Activated CD4-positive, alpha-beta T cell treated with anti-CD3 and anti-CD28 coated beads, Interleukin-2, amount 50 U/mL, for 16 hours (primary cell): ENCODE measurements around the gene EIF4E2.
"Not testable (repeated sequence)": the region's sequence is repeated elsewhere in the genome, so short reads cannot be mapped to it uniquely, and the experiment has no call there.

Experiments
- DNase-seq: peaks from one replicate; pipeline ENCODE4 v3.0.0-alpha.2; 2020

The EIF4E2 gene

GRCh38 chr2:232522623-232523401 is 27.7 kb upstream of the EIF4E2 start:
- DNase-seq = no peak

DNA sequence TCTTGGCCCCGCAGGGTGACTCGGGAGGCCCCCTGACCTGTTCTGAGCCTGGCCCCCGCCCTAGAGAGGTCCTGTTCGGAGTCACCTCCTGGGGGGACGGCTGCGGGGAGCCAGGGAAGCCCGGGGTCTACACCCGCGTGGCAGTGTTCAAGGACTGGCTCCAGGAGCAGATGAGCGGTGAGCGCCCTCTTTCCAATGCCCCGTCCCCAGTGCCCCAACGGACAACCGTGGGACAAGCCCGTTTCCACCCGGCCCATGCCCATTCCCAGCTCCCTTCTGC is 27.1 kb upstream of the EIF4E2 start:
- DNase-seq = no peak

- DNase-seq = peak; percentile 42
Observed at GRCh38 chr2:232523682-232524597, 26.5 kb upstream of the EIF4E2 start.

GRCh38 chr2:232524771-232525170 is 25.7 kb upstream of the EIF4E2 start:
- no peak for DNase-seq

- no peak for DNase-seq
Observed at GRCh38 chr2:232525199-232525598, 25.3 kb upstream of the EIF4E2 start.

- DNase-seq = no peak
Observed at GRCh38 chr2:232525791-232526371, 24.6 kb upstream of the EIF4E2 start, which contains the start of gene CHRND. TSS of gene CHRND (plus strand) at chr2:232526160. CDS start at chr2:232526216, 56 bp downstream.

DNA sequence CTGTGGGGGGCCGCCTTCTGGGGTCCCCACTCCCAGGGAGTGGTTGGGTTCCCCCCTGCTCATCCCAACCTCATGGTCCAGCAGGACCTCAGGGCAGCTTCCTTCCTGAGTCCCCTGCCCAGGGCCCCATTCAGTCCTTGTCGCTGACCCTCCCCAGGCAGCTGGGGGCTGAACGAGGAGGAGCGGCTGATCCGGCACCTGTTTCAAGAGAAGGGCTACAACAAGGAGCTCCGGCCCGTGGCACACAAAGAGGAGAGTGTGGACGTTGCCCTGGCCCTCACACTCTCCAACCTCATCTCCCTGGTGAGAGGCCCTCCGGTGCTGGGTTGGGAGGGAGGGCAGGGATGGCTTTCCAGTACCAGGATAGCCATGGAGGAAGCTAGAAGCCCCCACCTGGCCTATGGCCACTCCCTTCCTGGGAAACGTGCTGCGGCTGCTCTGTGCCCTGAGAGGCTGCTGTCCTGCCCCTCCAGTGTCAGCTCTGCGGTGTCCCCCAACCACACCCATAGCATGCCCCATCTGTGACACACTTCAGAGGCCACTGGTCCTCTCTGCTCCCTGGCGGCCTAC is 24.0 kb upstream of the EIF4E2 start:
- no peak for DNase-seq

DNA sequence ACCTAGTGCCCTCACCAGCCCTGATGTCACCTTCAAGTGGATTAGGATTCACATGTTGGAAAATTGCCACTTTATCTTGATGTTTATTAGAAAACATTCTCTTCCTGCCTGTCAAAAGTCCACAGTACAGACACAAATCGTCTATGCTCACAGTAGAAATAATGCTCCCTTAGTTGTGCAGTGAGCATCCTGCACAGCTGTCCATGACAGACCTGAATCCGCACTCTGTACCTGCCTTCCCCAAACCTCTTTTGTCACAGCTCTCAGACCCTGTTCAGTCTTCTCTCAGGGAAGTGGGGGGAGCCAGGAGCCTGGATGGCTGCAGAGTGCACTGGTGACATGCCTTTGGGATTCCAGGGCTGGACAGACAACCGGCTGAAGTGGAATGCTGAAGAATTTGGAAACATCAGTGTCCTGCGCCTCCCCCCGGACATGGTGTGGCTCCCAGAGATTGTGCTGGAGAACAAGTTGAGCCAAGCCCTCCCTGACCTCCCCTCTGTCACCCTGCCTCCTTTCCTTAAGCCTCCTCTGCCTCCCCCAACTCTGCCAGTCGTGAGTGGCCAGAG is 22.5 kb upstream of the EIF4E2 start:
- no peak for DNase-seq

GRCh38 chr2:232528746-232529460 is 21.6 kb upstream of the EIF4E2 start:
- DNase-seq = no peak

- no peak for DNase-seq
Observed at GRCh38 chr2:232529806-232530547, 20.5 kb upstream of the EIF4E2 start.

GRCh38 chr2:232530626-232531260 is 19.7 kb upstream of the EIF4E2 start:
- DNase-seq = no peak

GRCh38 chr2:232532419-232532818 is 18.1 kb upstream of the EIF4E2 start:
- DNase-seq = no peak

DNA sequence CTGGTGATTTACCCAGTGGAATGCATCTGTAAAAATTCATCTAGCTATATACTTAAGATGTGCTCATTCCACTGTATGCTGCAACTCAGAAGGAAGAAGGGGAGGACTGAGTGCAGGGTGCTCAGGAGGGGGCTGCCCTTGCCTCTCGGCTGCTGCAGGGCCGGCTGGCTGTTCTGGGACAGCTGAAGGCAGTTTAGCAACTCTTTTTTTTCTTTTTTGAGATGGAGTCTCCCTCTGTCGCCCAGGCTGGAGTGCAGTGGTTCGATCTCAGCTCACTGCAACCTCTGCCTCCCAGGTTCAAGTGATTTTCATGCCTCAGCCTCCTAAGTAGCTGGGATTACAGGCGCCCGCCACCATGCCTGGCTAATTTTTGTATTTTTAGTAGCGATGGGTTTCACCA is 17.7 kb upstream of the EIF4E2 start:
- not testable (repeated sequence) for DNase-seq

- DNase-seq = no peak
Observed at GRCh38 chr2:232533944-232534710, 16.4 kb upstream of the EIF4E2 start.

GRCh38 chr2:232534940-232535651 is 15.4 kb upstream of the EIF4E2 start:
- DNase-seq = no peak

DNA sequence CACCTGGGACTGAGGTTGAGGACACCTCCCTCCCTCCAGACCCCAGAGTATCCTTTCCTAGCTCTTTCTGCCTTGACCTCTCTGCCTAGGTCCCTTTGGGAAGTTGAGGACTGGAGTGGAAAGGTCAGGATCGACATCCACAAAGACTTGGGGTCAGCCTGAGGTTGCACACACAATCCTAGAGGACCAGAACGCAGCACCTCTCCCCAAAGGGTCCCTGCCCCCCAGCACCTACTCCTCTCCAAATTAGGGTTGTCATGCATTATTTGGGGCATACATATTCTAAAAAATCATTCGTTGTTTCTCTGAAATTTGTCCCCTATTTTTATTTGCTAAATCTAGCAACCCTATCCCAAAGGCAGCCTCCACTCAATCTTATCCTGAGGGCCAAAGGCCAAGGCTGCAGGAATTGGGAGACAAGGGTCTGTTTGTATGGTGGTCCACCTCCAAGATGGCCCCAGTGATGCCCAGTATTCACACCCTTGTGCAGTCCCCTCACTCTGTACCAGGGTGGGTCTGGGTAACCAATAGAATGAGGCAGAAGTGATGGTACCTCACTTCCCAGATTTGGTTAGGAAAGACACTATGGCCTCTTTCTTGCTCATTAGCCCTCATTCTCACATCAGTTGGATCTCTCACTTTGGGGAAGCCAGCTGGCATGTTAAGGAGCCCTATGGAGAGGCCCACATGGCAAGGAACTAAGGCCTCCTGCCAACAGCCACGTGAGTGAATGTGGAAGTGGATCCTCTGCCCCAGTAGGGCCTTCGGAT is 14.5 kb upstream of the EIF4E2 start:
- no peak for DNase-seq

GRCh38 chr2:232537079-232537478 is 13.4 kb upstream of the EIF4E2 start:
- DNase-seq = no peak

DNA sequence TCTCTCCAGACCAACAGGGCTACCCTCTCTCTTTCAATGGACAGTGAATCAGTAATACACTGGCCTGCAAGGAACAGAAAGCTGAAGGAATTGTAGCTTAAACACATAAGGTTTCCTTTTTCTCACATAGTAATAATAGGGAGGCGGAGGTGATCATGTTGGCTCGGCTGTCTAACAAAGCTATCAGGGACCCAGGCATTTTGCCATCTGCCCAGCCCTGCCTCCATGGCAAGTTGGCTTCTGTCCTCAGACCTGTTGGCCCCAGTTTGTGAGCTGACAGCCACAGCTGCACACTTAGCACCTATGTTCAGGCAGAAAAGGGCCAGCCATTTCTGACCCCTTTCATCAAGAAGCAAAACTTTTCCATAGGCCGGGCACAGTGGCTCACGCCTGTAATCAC is 13.0 kb upstream of the EIF4E2 start:
- DNase-seq = no peak

DNA sequence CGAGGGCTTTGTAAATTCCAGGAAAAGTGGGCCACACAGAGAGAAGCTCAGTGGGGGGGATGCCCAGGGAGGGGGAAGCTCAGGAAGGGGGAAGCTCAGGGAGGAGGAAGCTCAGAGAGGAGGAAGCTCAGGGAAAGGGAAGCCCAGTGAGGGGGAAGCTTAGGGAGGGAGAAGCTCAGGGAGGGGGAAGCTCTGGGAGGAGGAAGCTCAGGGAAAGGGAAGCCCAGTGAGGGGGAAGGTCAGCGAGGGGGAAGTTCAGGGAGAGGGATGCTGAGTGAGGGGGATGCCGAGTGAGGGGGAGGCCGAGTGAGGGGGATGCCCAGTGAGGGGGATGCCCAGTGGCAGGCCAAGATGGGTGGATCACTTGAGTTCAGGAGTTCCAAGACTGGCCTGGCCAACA is 11.8 kb upstream of the EIF4E2 start:
- DNase-seq = no peak
